VCaP (cell line): Measurements from ENCODE around the gene RNASEH2A.

Source experiments
- H3K27ac ChIP-seq: fragments of 450-650 bp; 2 replicates; pipeline ENCODE4 v1.5.1; 2017
- TF ChIP-seq, protein P1 (sequence below): fragments of 450-650 bp; conservative IDR thresholded peaks from 2 replicates; pipeline ENCODE4 v1.5.1; 2017; ENCODE audit warnings: mild to moderate bottlenecking, moderate library complexity

Gene RNASEH2A

DNA sequence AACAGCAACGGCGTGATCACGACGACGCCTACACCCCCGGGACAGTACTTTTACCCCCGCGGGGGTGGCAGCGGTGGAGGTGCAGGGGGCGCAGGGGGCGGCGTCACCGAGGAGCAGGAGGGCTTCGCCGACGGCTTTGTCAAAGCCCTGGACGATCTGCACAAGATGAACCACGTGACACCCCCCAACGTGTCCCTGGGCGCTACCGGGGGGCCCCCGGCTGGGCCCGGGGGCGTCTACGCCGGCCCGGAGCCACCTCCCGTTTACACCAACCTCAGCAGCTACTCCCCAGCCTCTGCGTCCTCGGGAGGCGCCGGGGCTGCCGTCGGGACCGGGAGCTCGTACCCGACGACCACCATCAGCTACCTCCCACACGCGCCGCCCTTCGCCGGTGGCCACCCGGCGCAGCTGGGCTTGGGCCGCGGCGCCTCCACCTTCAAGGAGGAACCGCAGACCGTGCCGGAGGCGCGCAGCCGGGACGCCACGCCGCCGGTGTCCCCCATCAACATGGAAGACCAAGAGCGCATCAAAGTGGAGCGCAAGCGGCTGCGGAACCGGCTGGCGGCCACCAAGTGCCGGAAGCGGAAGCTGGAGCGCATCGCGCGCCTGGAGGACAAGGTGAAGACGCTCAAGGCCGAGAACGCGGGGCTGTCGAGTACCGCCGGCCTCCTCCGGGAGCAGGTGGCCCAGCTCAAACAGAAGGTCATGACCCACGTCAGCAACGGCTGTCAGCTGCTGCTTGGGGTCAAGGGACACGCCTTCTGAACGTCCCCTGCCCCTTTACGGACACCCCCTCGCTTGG lies 14.1 kb upstream of the RNASEH2A start:
- TF ChIP-seq, protein P1, sequence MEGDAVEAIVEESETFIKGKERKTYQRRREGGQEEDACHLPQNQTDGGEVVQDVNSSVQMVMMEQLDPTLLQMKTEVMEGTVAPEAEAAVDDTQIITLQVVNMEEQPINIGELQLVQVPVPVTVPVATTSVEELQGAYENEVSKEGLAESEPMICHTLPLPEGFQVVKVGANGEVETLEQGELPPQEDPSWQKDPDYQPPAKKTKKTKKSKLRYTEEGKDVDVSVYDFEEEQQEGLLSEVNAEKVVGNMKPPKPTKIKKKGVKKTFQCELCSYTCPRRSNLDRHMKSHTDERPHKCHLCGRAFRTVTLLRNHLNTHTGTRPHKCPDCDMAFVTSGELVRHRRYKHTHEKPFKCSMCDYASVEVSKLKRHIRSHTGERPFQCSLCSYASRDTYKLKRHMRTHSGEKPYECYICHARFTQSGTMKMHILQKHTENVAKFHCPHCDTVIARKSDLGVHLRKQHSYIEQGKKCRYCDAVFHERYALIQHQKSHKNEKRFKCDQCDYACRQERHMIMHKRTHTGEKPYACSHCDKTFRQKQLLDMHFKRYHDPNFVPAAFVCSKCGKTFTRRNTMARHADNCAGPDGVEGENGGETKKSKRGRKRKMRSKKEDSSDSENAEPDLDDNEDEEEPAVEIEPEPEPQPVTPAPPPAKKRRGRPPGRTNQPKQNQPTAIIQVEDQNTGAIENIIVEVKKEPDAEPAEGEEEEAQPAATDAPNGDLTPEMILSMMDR: no peak
- H3K27ac ChIP-seq: peak overlapping the region; percentile 91

DNA sequence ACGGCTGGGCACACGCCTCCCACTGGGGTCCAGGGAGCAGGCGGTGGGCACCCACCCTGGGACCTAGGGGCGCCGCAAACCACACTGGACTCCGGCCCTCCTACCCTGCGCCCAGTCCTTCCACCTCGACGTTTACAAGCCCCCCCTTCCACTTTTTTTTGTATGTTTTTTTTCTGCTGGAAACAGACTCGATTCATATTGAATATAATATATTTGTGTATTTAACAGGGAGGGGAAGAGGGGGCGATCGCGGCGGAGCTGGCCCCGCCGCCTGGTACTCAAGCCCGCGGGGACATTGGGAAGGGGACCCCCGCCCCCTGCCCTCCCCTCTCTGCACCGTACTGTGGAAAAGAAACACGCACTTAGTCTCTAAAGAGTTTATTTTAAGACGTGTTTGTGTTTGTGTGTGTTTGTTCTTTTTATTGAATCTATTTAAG lies 13.5 kb upstream of the RNASEH2A start:
- H3K27ac ChIP-seq: peak overlapping the region; percentile 91
- TF ChIP-seq, protein P1: no peak

DNA sequence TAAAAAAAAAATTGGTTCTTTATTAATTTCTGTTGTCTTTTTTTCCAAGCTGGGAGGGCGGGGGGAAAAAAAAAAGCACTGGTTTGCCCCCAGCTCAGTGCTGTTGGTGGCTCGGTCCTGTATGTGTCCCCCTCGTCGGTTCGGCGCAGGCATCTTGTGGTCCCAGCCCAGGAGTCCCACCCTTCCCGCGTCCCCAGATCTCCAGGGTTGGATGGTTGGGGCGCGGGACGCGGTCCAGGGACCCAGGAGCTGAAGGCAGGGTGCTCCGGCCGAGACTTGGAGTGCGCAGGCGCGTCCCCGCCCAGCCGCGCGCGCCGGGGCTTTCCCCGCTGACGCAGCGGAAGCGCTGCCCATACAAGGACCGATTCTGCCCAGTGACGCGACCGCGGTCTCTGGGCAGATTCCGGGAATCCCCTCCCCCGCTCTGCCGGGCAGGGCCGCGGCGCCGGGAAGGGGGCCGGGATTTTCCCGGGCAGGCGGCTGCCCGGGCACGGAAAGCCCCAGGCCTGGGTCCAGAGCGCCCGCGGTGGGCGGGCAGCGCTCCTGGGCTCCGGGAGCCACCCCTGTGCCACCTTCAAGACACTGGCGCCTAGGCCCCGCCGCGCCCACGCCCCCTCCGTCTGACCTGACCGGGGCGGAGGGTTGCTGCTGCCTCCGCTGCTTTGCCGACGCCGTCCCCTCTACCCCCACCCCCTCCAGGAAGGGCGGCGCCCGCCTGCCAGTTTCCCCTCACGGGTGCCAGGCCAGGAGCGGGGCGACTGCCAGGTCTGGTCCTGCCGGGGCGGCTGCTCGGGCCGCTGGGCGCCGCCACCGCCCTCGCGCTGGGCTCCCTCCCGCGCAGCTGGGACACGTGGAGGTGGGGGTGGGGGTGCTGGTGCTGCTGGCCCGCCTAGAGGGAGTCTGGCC lies 12.8 kb upstream of the RNASEH2A start:
- TF ChIP-seq, protein P1: no peak
- peak overlapping the region; percentile 91 for H3K27ac ChIP-seq

DNA sequence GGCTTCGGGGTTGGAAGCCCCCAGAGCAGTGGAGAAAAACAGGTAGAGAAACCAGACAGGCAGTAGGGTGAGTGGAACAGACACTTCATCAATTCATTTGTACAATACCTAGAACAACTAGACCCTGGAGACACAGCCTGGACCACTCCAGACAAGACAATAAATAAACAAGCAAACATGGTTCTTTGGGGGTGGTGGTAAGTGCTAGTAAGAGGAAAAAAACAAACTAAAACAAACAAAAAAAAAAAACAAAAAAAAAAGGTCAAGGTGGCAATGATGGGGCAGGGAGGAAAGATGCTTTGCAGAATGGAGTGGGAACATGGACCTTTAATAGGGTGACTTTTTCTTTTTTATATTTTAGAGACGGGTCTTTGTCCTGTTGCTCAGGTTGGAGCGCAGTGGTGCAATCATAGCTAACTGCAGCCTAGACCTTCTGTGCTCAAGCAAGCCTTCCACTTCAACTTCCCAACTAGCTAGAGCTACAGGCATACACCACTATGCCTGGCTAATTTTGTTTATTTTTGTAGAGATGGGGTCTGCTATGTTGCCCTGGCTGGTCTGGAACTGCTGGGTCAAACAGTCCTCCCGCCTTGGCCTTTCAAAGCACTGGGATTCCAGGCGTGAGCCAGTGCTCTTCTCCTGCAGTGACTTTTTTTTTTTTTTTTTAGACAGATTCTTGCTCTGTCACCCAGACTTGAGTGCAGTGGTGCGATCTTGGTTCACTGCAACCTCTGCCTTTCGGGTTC lies 12.0 kb upstream of the RNASEH2A start:
- TF ChIP-seq, protein P1: no peak
- H3K27ac ChIP-seq: peak overlapping the region; percentile 91

DNA sequence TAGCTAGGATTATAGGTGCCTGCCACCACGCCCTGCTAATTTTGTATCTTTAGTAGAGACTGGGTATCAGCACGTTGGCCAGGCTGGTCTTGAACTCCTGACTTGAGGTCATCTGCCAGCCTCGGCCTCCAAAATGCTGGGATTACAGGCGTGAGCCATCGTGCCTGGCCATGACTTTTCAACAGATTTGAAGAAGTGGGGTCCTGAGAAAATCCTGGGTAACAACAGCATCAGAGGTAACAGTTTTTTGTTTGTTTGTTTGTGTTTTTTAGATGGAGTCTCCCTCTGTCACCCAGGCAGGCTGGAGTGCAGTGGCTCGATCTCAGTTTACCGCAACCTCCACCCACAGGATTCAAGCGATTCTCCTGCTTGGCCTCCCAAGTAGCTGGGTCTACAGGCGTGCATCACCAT lies 11.4 kb upstream of the RNASEH2A start:
- peak overlapping the region; percentile 91 for H3K27ac ChIP-seq
- TF ChIP-seq, protein P1: no peak

DNA sequence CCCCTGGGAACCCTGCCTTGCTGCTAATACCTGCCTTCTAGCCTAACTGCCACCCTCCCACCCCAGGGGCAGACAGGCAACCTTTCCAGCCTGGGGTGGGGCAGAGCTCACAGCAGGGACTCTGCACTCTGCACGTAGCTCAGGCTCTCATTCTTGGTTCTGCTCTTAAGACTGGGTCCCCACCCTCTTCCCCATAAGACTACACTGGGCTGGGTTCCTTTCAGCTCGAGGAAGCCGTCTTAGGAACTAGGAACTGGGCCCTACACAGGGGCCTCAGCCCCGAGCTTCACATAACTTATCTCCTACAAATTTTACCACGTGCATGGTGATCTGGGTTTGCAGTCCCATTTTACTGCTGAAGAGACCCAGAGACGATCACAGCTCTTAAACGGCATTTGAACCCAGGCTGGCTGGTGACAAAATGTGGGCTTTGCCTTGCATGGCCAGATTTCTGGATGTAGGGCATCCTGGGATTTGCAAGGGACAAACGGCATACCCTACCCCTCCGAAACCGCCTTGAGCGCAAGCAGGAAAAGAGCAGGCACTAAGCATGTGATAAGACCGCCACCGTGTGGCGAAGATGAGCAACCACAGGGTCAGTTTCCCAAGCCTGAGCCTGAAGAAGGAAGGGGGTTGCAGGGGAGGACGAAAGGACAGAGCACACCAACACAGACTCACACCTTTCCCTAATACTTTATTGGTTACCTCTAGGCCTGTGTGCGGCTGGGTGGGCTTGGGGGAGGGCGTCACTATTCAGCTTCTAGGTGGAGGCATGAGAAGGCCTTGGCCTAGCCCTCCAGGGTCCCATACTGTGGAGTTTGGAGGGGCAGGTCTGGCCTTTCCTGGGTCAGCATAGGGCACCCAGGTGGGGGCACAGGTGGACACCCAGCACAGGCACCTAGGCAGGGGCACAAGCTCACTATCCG lies 10.0 kb upstream of the RNASEH2A start:
- TF ChIP-seq, protein P1: peak; percentile 91
- H3K27ac ChIP-seq: peak overlapping the region; percentile 30; the same call in 1 of the 2 replicates
